Measurements from ENCODE around the gene C1orf216.
"Not testable (repeated sequence)": the region's sequence is repeated elsewhere in the genome, so short reads cannot be mapped to it uniquely, and the experiment has no call there.

The C1orf216 gene, protein sequence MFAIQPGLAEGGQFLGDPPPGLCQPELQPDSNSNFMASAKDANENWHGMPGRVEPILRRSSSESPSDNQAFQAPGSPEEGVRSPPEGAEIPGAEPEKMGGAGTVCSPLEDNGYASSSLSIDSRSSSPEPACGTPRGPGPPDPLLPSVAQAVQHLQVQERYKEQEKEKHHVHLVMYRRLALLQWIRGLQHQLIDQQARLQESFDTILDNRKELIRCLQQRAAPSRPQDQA

DNA sequence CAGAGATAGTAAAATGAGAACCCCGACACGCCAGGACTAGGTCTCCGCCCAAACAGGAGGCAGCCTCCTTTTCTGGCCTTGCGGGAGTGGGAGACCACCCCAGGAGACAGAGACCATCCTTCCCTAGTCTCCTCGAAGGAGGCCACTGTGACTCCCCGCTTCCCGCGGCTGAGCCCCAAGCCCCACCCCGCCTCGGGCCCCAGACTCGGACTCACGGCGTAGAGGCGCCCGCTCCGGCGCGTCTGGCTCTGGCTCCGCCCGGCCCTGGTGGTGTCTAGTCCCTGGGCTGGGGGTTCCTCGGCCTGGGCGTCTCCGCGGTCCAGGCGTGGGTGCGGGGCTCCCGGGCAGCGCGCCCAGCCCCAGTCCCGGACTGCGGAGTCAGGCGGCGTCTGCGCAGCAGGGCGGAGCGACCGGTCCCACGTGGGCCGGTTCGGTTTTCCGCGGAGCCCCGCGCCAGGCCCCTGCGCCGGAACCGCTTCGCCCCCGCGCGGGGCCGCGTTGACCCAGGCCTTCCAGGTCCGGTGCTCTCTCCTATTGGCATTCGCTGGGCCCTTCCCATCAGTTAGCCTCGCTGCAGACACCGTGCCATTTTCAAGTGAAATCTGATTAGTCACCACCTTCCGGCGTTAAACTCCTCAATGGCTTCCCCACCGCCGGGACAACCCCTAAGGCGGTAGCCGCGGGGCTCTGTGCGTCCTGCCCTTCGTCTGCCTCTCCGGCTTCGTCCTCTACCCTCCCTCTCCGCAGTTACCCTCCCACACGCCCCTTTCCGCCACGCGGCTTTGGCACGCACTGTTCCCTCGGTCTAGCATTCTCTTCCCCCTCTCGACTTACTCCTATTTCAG lies at the start of gene C1orf216:
Gene C1orf216, minus strand, starts transcription at position 393 of the 845 bp plus-strand sequence. CDS start 2,563 bp downstream, outside the sequence.
- DNase-seq = peak; percentile 80 to 82

GRCh38 chr1:35764283-35764682 lies 45.6 kb upstream of the C1orf216 start:
- DNase-seq = no peak

- DNase-seq = no peak
Observed at GRCh38 chr1:35763201-35763600, 44.5 kb upstream of the C1orf216 start.

- DNase-seq = no peak
Observed at GRCh38 chr1:35762141-35762540, 43.5 kb upstream of the C1orf216 start.

DNA sequence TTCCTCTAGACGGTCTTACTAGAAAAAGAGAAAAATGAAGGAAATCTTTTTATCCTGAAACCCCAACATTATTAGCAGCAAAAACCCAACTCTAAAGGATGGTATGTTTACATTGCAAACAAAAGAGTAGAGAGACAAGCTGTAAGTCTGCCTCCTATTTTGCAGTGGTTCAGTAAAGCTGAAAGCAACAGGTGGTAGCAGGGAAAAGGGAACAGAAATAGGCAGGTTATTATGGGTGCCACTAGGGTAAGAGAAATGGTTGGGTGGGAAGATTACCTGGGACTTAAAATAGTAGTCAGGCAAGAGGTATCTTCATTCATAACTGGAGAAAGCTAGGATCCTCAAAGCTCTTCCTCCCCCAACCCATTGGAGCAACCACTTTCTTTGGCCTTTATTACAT lies 37.4 kb upstream of the C1orf216 start:
- no peak for DNase-seq

DNA sequence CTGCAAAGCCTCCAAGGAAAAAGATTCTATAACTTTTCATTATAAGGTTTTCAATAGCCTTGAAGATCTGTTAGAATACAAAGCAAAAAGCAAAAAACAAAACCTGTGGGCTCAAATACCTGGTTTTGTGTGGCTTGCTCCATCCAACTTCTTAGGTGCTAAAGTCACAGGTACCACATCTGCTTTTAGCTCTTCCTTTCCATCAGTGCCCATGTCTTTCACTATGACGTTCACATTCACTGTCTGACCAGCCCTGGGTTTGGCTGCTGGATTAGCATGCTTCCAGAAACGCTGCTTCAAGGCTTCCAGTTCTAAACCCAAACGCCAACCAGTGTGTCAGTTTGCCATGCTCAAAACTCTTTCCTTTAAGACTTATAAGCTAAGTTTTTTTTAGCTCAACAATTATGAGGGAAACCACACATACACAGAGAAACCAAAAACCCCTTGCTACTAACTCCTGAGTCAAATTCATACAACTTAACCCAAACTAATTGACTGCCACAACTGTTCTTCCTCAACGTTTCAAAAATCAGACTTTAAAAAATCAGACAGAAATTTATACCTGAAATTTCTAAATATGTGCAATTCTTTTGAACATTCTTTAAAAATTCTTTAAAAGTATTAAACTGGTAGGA lies 35.1 kb upstream of the C1orf216 start:
- DNase-seq = no peak

DNA sequence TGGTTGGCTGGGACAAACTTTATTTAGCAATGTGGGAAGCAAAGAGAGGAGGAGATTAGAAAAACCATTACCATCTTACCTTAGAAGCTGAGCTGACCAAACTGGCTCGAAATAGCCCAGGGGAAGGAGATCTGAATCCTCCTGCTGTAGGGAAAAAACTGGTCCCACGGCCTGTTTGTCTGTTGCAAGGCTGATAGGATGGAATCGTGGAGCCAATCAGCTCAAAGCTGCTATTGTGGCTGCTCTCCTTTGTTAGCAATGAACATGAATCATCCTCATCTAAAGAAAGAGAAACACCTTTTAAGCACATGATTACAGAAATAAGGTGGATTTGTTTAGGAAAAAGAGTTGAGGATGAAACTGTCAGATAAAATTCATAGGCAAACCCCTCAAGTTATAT lies 29.6 kb upstream of the C1orf216 start:
- no peak for DNase-seq

DNA sequence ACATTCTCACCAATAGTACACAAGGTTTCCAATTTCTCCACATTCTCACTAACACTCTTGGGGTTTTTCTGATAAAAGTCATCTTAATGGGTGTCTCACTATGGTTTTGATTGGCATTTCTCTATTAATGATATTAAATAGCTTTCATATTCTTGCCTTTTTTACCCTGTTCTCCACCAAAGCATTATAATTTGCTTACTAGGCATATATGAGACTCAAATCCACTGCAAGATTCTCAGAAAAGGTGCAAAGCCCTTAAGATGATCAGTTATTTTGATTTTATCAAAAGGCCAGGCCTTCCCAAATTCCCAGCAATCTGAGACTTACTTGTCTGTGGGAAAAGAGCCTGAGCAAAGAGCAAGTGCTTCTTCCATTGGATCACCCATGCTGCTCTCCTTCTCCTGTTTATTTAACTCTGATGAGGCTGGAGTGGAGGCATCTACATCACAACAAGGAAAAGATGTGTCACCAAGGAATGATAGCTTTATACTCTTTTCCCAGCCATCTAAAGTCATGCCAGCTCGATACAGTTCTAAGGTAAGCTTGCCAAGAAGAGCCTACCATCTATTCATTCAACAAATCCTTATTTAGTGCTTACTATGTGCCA lies 26.5 kb upstream of the C1orf216 start:
- DNase-seq = no peak

- no peak for DNase-seq
Observed at GRCh38 chr1:35737120-35737519, 18.4 kb upstream of the C1orf216 start.

DNA sequence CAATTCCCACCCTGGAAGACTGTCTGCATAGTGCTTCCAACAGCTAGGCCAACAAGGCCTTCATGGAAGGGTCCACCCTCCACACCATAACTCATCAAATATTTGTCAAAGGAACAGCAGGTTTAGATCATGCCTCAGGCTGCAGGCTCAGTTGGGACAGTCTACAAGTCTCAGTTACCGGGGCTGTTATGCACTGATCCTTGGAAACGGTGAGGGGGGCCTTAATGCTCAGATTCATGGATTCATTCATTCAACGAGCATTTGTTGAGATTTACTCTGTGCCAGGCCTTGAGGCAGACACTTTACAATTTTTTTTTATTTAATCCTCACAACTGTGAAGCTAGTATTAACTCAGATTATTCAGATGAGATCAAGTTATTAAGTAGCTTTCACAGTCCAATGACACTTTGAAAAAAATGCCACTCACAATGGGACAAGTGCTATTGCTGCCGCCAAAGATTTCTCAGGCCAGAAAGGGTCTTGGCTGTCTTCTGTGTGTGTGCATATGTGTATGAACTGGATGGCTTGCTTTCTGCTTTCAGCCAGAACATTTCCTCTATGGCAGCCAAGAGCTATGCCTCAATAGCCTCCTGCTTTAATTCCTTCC lies 8.9 kb upstream of the C1orf216 start:
- no peak for DNase-seq

DNA sequence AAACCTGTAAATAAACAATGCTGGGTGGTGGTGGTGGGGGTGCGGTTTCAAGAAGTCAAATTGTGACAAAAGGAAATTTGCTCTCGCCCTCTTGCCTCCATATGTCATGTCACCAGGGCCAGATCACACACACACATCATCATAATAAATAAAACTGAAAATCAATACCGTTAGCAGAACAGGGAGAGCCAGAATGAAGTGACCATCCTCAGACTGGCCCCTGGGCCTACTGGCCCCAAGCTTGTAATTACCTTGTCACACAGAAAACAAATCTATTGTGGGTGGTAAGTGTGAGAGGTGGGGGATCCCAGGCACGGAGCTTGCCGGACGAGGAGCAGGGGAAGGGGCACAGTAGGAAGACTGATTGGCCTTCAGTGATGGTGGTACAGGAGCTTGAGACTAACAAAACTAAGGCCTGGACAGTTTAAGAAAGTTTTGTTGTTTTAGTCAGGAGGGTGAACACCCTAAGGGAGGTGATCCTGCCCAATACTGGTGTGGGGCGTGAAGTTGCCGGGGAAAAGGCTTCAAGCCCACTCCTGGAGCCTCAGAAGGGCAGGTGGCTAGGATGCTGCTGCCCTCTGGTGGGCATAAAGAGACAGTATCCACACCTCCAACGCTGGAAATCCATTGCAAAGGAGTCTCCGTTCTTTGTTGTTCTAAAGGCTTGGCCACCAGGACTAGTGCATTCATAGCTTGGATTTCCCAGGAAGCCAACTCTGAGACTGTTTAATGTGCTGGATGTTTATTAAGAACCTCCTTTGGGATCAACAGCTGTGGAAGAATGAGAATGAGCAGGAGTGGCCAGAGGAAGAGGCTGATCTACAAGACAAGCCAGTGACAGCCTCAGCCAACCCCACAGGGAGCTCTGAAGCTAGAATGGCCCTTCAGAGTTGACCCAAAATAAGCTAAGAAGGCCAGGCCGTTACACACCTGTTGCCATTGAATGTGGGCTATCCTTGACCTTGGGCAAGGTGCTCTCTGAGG lies 8.1 kb upstream of the C1orf216 start:
- peak; percentile 54 to 55 for DNase-seq

DNA sequence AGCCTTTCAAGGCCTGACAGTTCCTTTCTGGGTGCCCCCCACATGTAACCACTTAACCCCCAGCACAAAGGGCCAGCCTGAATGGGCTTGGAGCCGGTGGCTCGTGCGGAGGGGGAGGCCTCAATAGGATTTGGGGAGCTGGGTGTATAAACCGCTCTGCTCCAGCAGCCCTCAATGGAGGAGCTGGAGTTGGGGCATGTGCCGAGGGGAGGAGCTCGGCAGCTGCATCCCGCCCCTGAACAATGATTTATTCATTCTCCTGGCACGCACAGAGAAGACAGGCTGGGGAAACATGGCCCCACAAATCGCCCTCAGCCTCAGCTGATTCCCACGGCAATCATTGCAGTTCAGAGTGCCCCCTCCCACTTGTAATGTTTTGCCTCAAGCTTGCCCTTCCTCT lies 6.9 kb upstream of the C1orf216 start:
- no peak for DNase-seq

DNA sequence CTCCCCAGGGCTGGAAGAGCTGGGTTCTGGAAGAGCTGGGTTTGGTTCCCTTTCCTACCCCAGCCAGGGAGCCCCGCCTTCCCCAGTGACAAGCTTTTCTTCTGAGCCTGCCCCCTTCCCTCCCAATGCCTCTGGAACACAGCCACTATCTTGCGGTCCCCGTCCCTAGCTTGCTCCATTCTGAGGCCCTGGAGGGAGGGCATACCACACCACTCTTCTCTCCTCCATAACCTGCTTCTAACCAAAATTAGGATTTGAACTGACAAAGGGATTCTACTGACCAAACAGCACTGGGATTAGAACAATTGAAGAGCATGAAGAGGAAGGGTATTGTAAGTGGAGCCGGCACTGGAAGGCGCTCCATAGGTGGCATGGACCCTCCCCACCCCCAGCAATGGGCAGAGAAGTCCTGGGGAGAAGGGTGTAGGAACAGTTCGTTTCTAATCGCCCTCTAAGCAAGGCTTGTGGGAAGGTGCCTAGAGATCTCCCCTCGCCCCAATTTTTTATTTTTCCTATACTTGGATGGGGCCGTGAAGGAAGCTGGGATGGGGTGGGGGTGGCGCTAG lies 690 bp downstream of the C1orf216 start:
- DNase-seq = no peak

DNA sequence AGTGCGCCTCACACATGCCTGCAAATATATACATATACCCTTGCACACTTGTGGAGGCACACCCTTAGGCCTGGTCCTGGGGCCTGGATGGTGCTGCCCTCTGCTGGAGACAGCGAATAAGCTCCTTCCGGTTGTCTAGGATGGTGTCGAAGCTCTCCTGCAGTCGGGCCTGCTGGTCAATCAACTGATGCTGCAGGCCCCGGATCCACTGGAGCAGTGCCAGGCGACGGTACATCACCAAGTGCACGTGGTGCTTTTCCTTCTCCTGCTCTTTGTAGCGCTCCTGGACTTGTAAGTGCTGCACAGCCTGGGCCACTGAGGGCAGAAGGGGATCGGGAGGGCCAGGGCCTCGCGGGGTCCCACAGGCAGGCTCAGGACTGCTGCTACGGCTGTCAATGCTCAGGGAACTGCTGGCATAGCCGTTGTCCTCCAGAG lies 3.1 kb downstream of the C1orf216 start:
- DNase-seq = peak; percentile 71 to 76

GRCh38 chr1:35714921-35715567 lies 3.6 kb downstream of the C1orf216 start:
- DNase-seq = no peak

GRCh38 chr1:35711098-35711497 lies 7.6 kb downstream of the C1orf216 start:
- not testable (repeated sequence) for DNase-seq

- DNase-seq = no peak
Observed at GRCh38 chr1:35708952-35709351, 9.7 kb downstream of the C1orf216 start.

- no peak for DNase-seq
Observed at GRCh38 chr1:35708441-35708921, 10.2 kb downstream of the C1orf216 start.

GRCh38 chr1:35707601-35708440 lies 10.9 kb downstream of the C1orf216 start:
- peak in 1 of 2 donors; percentile 23 for DNase-seq
